ENCODE results near the gene RNF130. TPM values are rescaled to one million over a fixed set of nuclear protein-coding genes. Genes with fewer than 3 reads are reported as not detected.
A peak's percentile ranks its signal among the peaks of the same experiment; 100 is the strongest.

Gene RNF130
- total and polyA plus RNA-seq, 2 of the 13 experiments (the other 11 are each of a cell fraction or from before 2014, with no cell fraction given), result 28.2 to 28.3 TPM

- TF ChIP-seq, protein P1, sequence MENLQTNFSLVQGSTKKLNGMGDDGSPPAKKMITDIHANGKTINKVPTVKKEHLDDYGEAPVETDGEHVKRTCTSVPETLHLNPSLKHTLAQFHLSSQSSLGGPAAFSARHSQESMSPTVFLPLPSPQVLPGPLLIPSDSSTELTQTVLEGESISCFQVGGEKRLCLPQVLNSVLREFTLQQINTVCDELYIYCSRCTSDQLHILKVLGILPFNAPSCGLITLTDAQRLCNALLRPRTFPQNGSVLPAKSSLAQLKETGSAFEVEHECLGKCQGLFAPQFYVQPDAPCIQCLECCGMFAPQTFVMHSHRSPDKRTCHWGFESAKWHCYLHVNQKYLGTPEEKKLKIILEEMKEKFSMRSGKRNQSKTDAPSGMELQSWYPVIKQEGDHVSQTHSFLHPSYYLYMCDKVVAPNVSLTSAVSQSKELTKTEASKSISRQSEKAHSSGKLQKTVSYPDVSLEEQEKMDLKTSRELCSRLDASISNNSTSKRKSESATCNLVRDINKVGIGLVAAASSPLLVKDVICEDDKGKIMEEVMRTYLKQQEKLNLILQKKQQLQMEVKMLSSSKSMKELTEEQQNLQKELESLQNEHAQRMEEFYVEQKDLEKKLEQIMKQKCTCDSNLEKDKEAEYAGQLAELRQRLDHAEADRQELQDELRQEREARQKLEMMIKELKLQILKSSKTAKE (CRISPR knock-in tag; IDR thresholded peaks at IDR 0.05; ENCODE audit: borderline replicate concordance), result no peak
- peak; percentile 94 for TF ChIP-seq PRDM15 (CRISPR knock-in tag; IDR thresholded peaks at IDR 0.05)
- TF ChIP-seq KMT2B (CRISPR knock-in tag; IDR thresholded peaks at IDR 0.05), result peak; percentile 8; the same call in 1 of the 2 replicates
- peak; percentile 46; the same call in 1 of the 2 replicates for TF ChIP-seq SALL2 (CRISPR knock-in tag; IDR thresholded peaks at IDR 0.05)
- TF ChIP-seq ZNF558 (CRISPR knock-in tag; IDR thresholded peaks at IDR 0.05; ENCODE audit: borderline replicate concordance), result no peak
- no peak for TF ChIP-seq ZNF276 (CRISPR knock-in tag; IDR thresholded peaks at IDR 0.05; ENCODE audit: low read depth)
- TF ChIP-seq ZNF232 (CRISPR knock-in tag; IDR thresholded peaks at IDR 0.05; ENCODE audit: borderline replicate concordance), result peak; percentile 14; the same call in 1 of the 2 replicates
- no peak for TF ChIP-seq NRL (CRISPR knock-in tag; IDR thresholded peaks at IDR 0.05; ENCODE audit: borderline replicate concordance)
- 0 out of 2 replicates have a peak, but pooled peaks have one; percentile 46 for TF ChIP-seq ETS1 (CRISPR knock-in tag; IDR thresholded peaks at IDR 0.05)
- peak; percentile 21 for TF ChIP-seq PHF20 (CRISPR knock-in tag; IDR thresholded peaks at IDR 0.05)
- no peak for TF ChIP-seq RAD51 (IDR thresholded peaks at IDR 0.05; ENCODE audit: borderline replicate concordance)
- TF ChIP-seq ZSCAN12 (CRISPR knock-in tag; IDR thresholded peaks at IDR 0.05), result no peak
- TF ChIP-seq ATF2 (CRISPR knock-in tag; IDR thresholded peaks at IDR 0.05), result 0 out of 2 replicates have a peak, but pooled peaks have one; percentile 20
- peak; percentile 78 for TF ChIP-seq POLR2G (IDR thresholded peaks at IDR 0.05; ENCODE audit: low read depth, low read length)
- peak; percentile 23 for TF ChIP-seq SRSF1 (optimal IDR thresholded peaks at IDR 0.05; ENCODE audit: low read depth, low read length)
- TF ChIP-seq DNMT3B (CRISPR knock-in tag; conservative IDR thresholded peaks at IDR 0.05), result no peak
- TF ChIP-seq ZNF563 (CRISPR knock-in tag; IDR thresholded peaks at IDR 0.05), result peak; percentile 13; the same call in 1 of the 2 replicates
These were observed 163.8 kb downstream of the RNF130 start, which contains the start of gene TBC1D9B (continued) for GRCh38 chr5:179907556-179908324.
